ENCODE data around the gene SLC41A3. TPM values are rescaled to one million over a fixed set of nuclear protein-coding genes. Genes with fewer than 3 reads are reported as not detected.
"Not testable (repeated sequence)": the region's sequence is repeated elsewhere in the genome, so short reads cannot be mapped to it uniquely, and the experiment has no call there.

Gene SLC41A3
- total RNA-seq, 4 donors from 2014 or later: 22.7 to 41.5 (median 29.1) TPM

DNA sequence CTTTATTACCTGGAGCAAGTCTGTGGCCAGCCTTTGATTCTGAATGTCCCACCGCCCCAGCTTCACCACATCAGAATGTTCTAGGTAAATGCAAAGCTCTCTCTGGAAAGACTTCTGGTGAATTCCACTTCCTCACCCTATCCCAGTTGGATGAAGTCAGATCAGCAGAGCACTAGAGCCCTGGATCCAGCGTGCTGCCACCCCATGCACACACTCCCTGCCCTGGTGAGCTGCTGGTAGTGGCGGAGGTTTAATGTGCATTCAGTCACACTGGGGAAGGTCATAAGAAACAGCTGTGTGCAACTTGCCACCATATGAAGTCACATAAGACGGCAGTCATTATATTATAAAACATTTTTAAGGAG, 16.3 kb upstream of the SLC41A3 start:
- Histone ChIP-seq H3K27me3 (no peaks in the 10 kb centered on the region), H3K27ac (no peak overlapping the region), H3K4me3 (no peak overlapping the region), H3K9me3 (peaks cover 8 to 16% of the 10 kb centered on the region in 2 donors), H3K4me1 (peaks cover 6 to 8% (median 8%) of the 10 kb centered on the region in 4 donors), H3K36me3 (no peaks in the 10 kb centered on the region)
- intact Hi-C loops (cut with DNase I; ENCODE audit: low total_unique reads) (no loop called here), in situ Hi-C loops (cut with MboI; ENCODE audit: low pct_ligation_motif_present in 1 of 4, low pct_unique_long_range_greater_than_20kb in 1 of 4, low sequenced_read_pairs in 3 of 4) (no loop called here)
- no peak for DNase-seq
- WGBS, 2 donors (ENCODE audit: low coverage in 1 of 2): 75 to 82% methylated on average over 2 to 4 of the region's 4 CpGs
- TF ChIP-seq EP300 (IDR thresholded peaks at IDR 0.05; ENCODE audit: low read depth): no peak
- no peak for TF ChIP-seq POLR2A (IDR thresholded peaks at IDR 0.05)
- no peak for TF ChIP-seq CTCF (IDR thresholded peaks at IDR 0.05)
- TF ChIP-seq POLR2AphosphoS5 (IDR thresholded peaks at IDR 0.05): no peak

GRCh38 chr3:126098391-126098858, 14.5 kb upstream of the SLC41A3 start:
- 79% methylated on average over 2 of the region's 2 CpGs; no CpG with 5 or more reads in 1 of the 2 donors for WGBS, 2 donors (ENCODE audit: low coverage in 1 of 2)
- no peak for DNase-seq
- in situ Hi-C loops (cut with MboI; ENCODE audit: low pct_ligation_motif_present in 1 of 4, low pct_unique_long_range_greater_than_20kb in 1 of 4, low sequenced_read_pairs in 3 of 4): no loop called here
- Histone ChIP-seq H3K4me1 (peaks cover 6 to 8% (median 8%) of the 10 kb centered on the region in 4 donors), H3K27ac (no peak overlapping the region), H3K27me3 (no peaks in the 10 kb centered on the region), H3K4me3 (no peak overlapping the region), H3K36me3 (no peaks in the 10 kb centered on the region), H3K9me3 (peaks cover 8 to 16% of the 10 kb centered on the region in 2 donors)
- intact Hi-C loops (cut with DNase I; ENCODE audit: low total_unique reads): no loop called here
- no peak for TF ChIP-seq CTCF (IDR thresholded peaks at IDR 0.05)
- TF ChIP-seq EP300 (IDR thresholded peaks at IDR 0.05; ENCODE audit: low read depth): no peak
- TF ChIP-seq POLR2A (IDR thresholded peaks at IDR 0.05): no peak
- no peak for TF ChIP-seq POLR2AphosphoS5 (IDR thresholded peaks at IDR 0.05)

GRCh38 chr3:126097801-126098200, 13.9 kb upstream of the SLC41A3 start:
- peaks cover 8 to 16% of the 10 kb centered on the region in 2 donors for H3K9me3 ChIP-seq
- H3K4me3 ChIP-seq: no peak overlapping the region
- no peak for DNase-seq
- intact Hi-C loops (cut with DNase I; ENCODE audit: low total_unique reads) (no loop called here), in situ Hi-C loops (cut with MboI; ENCODE audit: low pct_ligation_motif_present in 1 of 4, low pct_unique_long_range_greater_than_20kb in 1 of 4, low sequenced_read_pairs in 3 of 4) (no loop called here)
- H3K27me3 ChIP-seq: no peaks in the 10 kb centered on the region
- TF ChIP-seq EP300 (IDR thresholded peaks at IDR 0.05; ENCODE audit: low read depth): no peak
- TF ChIP-seq POLR2A (IDR thresholded peaks at IDR 0.05): no peak
- no peak for TF ChIP-seq POLR2AphosphoS5 (IDR thresholded peaks at IDR 0.05)
- TF ChIP-seq CTCF (IDR thresholded peaks at IDR 0.05): no peak
- H3K4me1 ChIP-seq: peaks cover 3 to 5% (median 4%) of the 10 kb centered on the region in 4 donors
- H3K36me3 ChIP-seq: no peaks in the 10 kb centered on the region
- H3K27ac ChIP-seq: no peak overlapping the region

DNA sequence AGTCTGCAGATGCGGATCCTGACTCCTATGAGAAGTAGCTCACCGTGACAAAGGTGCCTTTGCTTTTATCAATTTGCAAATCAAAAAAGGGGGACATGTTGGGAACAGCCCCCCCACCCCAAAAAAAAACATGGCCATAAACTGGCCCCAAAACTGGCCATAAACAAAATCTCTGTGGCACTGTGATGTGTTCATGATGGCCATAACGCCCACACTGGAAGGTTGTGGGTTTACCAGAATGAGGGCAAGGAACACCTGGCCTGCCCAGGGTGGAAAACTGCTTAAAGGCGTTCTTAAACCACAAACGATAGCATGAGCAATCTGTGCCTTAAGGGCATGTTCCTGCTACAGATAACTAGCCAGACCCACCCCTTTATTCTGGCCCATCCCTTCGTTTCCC, 12.3 kb upstream of the SLC41A3 start:
- 60 to 80% methylated on average over 4 to 6 of the region's 6 CpGs for WGBS, 2 donors (ENCODE audit: low coverage in 1 of 2)
- in situ Hi-C loops (cut with MboI; ENCODE audit: low pct_ligation_motif_present in 1 of 4, low pct_unique_long_range_greater_than_20kb in 1 of 4, low sequenced_read_pairs in 3 of 4); H3K4me3 ChIP-seq; H3K27me3 ChIP-seq; H3K4me1 ChIP-seq; H3K36me3 ChIP-seq; DNase-seq; intact Hi-C loops (cut with DNase I; ENCODE audit: low total_unique reads); H3K27ac ChIP-seq: not testable (repeated sequence)
- H3K9me3 ChIP-seq: peaks cover 8 to 16% of the 10 kb centered on the region in 2 donors

GRCh38 chr3:126092128-126092527, 8.2 kb upstream of the SLC41A3 start:
- in situ Hi-C loops (cut with MboI; ENCODE audit: low pct_ligation_motif_present in 1 of 4, low pct_unique_long_range_greater_than_20kb in 1 of 4, low sequenced_read_pairs in 3 of 4); H3K27me3 ChIP-seq; H3K36me3 ChIP-seq; H3K27ac ChIP-seq; intact Hi-C loops (cut with DNase I; ENCODE audit: low total_unique reads); H3K4me1 ChIP-seq; H3K4me3 ChIP-seq; DNase-seq: not testable (repeated sequence)
- H3K9me3 ChIP-seq: peaks cover 8 to 16% of the 10 kb centered on the region in 2 donors
- 90 to 95% methylated on average over 2 to 5 of the region's 5 CpGs for WGBS, 2 donors (ENCODE audit: low coverage in 1 of 2)

All from transverse colon (tissue), 4 donors.